Spleen (tissue), 11 donors: ENCODE measurements around the gene WDR35. TPM values are rescaled to one million over a fixed set of nuclear protein-coding genes. Genes with fewer than 3 reads are reported as not detected.

ENCODE experiments used
- DNase-seq: peaks from one replicate; pipeline ENCODE4 v3.0.0-alpha.2; 2020
- H3K27ac ChIP-seq, 8 donors: fragments of 200-600 bp; sonication (generic) in 7 of 8; 1 replicate in 4 of 8; 2 replicates in 4 of 8; pipeline versions ENCODE4 v1.5.0 to v1.8.0; 2016 to 2021; ENCODE audit warnings: inconsistent platforms in 4 of 8, mild to moderate bottlenecking in 4 of 8, moderate library complexity in 1 of 8
- H3K27me3 ChIP-seq, 7 donors: fragments of 200-600 bp; sonication (generic) in 6 of 7; replicated peaks in 1 of 7; 1 replicate in 4 of 7; 2 replicates in 3 of 7; pipeline versions ENCODE4 v1.5.0 to v1.8.0; 2016 to 2021; ENCODE audit warnings: inconsistent platforms in 3 of 7, mild to moderate bottlenecking in 1 of 7
- H3K36me3 ChIP-seq, 6 donors: fragments of 200-600 bp; sonication (generic) in 5 of 6; 1 replicate in 4 of 6; 2 replicates in 2 of 6; pipeline versions ENCODE4 v1.5.0 to v1.8.0; 2016 to 2021; ENCODE audit warnings: inconsistent platforms in 2 of 6
- H3K4me1 ChIP-seq, 6 donors: fragments of 200-600 bp; sonication (generic) in 5 of 6; 1 replicate in 3 of 6; 2 replicates in 3 of 6; pipeline versions ENCODE4 v1.5.0 to v1.8.0; 2016 to 2021; ENCODE audit warnings: inconsistent platforms in 3 of 6
- H3K4me3 ChIP-seq, 8 donors: fragments of 200-600 bp; sonication (generic) in 7 of 8; 1 replicate in 4 of 8; 2 replicates in 4 of 8; pipeline versions ENCODE4 v1.5.0 to v1.8.0; 2016 to 2021; ENCODE audit warnings: inconsistent platforms in 4 of 8, mild to moderate bottlenecking in 4 of 8, moderate library complexity in 2 of 8
- H3K9me3 ChIP-seq, 8 donors: fragments of 200-600 bp; sonication (generic) in 7 of 8; 1 replicate in 4 of 8; 2 replicates in 4 of 8; pipeline versions ENCODE4 v1.5.0 to v1.8.0; 2016 to 2021; ENCODE audit warnings: inconsistent platforms in 4 of 8
- POLR2A ChIP-seq, 3 donors: fragments of 450-650 bp; IDR thresholded peaks; one replicate each; pipeline ENCODE4 v1.5.1; 2017; ENCODE audit warnings: antibody characterized with exemption in 3 of 3, mild to moderate bottlenecking in 1 of 3
- POLR2AphosphoS5 ChIP-seq, 3 donors: sonication (generic); formaldehyde crosslinking; IDR thresholded peaks; one replicate each; pipeline ENCODE4 v1.5.1; 2017; ENCODE audit warnings: antibody characterized with exemption in 3 of 3
- whole genome bisulfite sequencing, 5 donors: extraction: QIAGEN DNeasy Blood & Tissue Kit in 3 of 5; methylation state at CpG; one replicate each; pipeline versions ENCODE4 v1.1.5 to v1.1.7; 2013 to 2018; 5-methylcytosine and 5-hydroxymethylcytosine counted together
- intact Hi-C: fragments of 100-400 bp; cut with DNase I; formaldehyde crosslinking; loops from one replicate; pipeline ENCODE4 v1.15.0; 2023; ENCODE audit warnings: low total_unique reads
- polyA plus RNA-seq, 3 donors: library from polyadenylated mRNA; stranded (reverse); fragments of 200-250 nt; gene quantifications; one replicate each; pipeline ENCODE4 v1.2.1, GENCODE V29; 2013
- total RNA-seq, 7 donors: library from RNA; depleted of rRNA in 3 of 7; stranded (reverse); fragments of >200 nt in 3 of 7; fragmentation: NEBNext Ultra II Directional in 4 of 7; extraction: Animal tissue kit (Norgen Biotek cat#: 25700) in 4 of 7; gene quantifications; one replicate each; pipeline versions ENCODE4 v1.1.0 to v1.2.1, GENCODE V29; 2016 to 2021
- TF ChIP-seq, protein P1 (sequence below), 11 experiments: fragments of 200-600 bp in 7 of 11; fragments of 450-650 bp in 4 of 11; sonication (generic) in 4 of 11; IDR thresholded peaks in 8 of 11; conservative IDR thresholded peaks in 3 of 11; 1 replicate in 7 of 11; 2 replicates in 4 of 11; pipeline versions ENCODE4 v1.4.0 to v1.8.0; 2016 to 2021; ENCODE audit warnings: antibody characterized with exemption in 11 of 11, inconsistent platforms in 4 of 11, mild to moderate bottlenecking in 1 of 11
- donor health status: healthy with polysubstance abuse.
- donor health status: DM: no; HTN: no; CAD: no; lungs with moderate emphysema.
- donor health status: DM: no; HTN: no; CAD: no.
- donor health status: Bipolar disorder and iron deficiency.
- donor health status: healthy.
- donor health status: DM: no; HTN: no; CAD: no.
- donor health status: DM: yes; HTN: yes; CAD: no.

WDR35 gene
- total and polyA plus RNA-seq, 10 donors: 1.7 to 5.3 (median 3.8) TPM

DNA sequence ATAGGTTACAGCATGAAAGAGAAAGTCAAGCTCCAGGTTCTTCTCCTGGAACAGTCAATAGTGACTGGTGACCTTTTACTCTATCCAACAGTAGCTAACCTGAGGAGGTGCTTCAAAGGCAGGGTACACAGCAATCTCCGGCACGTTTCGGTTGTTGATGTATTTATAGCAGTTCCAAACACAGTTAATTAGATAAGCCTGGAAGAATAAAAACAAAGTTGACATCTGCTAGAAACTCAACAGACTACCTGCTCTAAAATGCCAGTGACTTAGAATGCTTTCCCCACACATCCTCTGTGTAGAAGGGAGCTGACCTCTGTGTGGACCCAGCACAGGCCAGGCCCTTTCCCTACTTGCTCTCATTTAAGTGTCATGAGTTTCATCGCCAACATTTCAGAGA is 44.3 kb upstream of the WDR35 start:
- peak overlapping the region in 1 of 8 donors; percentile 0 for H3K27ac ChIP-seq
- WGBS, 5 donors: 86 to 97% (median 92%) methylated on average over 4 of the region's 4 CpGs
- intact Hi-C loops: no loop called here
- peaks cover 0 to 100% (median 89%) of the 10 kb centered on the region in 6 donors for H3K36me3 ChIP-seq
- no peak for DNase-seq
- TF ChIP-seq, protein P1, sequence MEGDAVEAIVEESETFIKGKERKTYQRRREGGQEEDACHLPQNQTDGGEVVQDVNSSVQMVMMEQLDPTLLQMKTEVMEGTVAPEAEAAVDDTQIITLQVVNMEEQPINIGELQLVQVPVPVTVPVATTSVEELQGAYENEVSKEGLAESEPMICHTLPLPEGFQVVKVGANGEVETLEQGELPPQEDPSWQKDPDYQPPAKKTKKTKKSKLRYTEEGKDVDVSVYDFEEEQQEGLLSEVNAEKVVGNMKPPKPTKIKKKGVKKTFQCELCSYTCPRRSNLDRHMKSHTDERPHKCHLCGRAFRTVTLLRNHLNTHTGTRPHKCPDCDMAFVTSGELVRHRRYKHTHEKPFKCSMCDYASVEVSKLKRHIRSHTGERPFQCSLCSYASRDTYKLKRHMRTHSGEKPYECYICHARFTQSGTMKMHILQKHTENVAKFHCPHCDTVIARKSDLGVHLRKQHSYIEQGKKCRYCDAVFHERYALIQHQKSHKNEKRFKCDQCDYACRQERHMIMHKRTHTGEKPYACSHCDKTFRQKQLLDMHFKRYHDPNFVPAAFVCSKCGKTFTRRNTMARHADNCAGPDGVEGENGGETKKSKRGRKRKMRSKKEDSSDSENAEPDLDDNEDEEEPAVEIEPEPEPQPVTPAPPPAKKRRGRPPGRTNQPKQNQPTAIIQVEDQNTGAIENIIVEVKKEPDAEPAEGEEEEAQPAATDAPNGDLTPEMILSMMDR (IDR thresholded peaks at IDR 0.05 in 8 of 11, conservative IDR thresholded peaks at IDR 0.05 in 3 of 11): no peak
- no peak for TF ChIP-seq POLR2AphosphoS5 (IDR thresholded peaks at IDR 0.05)
- no peak for TF ChIP-seq POLR2A (IDR thresholded peaks at IDR 0.05)
- peaks cover 0 to 10% (median 0%) of the 10 kb centered on the region in 8 donors for H3K9me3 ChIP-seq
- peaks cover 0 to 42% (median 12%) of the 10 kb centered on the region in 6 donors for H3K4me1 ChIP-seq
- H3K27me3 ChIP-seq: no peaks in the 10 kb centered on the region
- no peak overlapping the region for H3K4me3 ChIP-seq

DNA sequence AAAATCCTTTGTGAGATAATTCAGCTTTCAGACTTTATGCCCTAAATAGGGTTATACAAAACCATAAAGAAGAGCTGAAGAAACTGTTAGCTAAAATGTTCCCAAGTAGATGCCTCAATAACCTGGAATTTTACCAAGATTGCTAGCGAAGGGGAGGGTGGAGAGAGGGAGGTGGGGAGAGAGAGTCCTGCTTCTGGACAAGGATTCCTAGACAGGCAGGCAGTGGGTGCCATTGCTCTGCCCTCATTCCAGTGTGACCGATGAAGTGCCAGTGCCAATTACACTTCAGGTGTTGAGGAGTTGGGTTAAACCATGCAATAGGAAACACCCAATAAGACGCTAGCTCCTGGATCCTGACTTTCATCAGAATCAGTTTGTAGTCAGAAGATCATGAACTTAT is 43.4 kb upstream of the WDR35 start:
- H3K27me3 ChIP-seq: no peaks in the 10 kb centered on the region
- TF ChIP-seq POLR2A (IDR thresholded peaks at IDR 0.05): no peak
- TF ChIP-seq, protein P1 (IDR thresholded peaks at IDR 0.05 in 8 of 11, conservative IDR thresholded peaks at IDR 0.05 in 3 of 11): no peak
- no peak for TF ChIP-seq POLR2AphosphoS5 (IDR thresholded peaks at IDR 0.05)
- 85 to 96% (median 91%) methylated on average over 3 of the region's 3 CpGs for WGBS, 5 donors
- intact Hi-C loops: no loop called here
- peaks cover 0 to 11% (median 3%) of the 10 kb centered on the region in 8 donors for H3K9me3 ChIP-seq
- H3K4me1 ChIP-seq: peaks cover 0 to 35% (median 11%) of the 10 kb centered on the region in 6 donors
- no peak overlapping the region for H3K4me3 ChIP-seq
- H3K27ac ChIP-seq: no peak overlapping the region
- DNase-seq: no peak
- peaks cover 0 to 100% (median 90%) of the 10 kb centered on the region in 6 donors for H3K36me3 ChIP-seq

DNA sequence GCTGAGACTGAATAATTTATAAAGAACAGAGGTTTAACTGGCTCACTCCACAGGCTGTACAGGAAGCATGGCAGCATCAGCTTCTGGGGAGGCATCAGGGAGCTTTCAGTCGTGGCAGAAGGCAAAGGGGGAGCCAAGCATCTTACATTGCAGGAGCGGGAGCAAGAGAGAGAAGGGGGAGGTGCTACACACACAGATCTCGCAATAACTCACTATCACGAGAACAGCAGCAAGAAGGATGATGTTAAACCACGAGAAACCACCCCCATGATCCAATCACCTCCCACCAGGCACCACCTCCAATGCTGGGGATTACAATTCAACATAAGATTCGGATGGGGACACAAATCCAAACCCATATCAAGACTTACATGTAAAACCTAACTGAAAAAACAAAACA is 40.3 kb upstream of the WDR35 start:
- Histone ChIP-seq H3K4me3 (no peak overlapping the region), H3K27ac (no peak overlapping the region), H3K4me1 (peaks cover 0 to 7% (median 0%) of the 10 kb centered on the region in 6 donors), H3K36me3 (peaks cover 0 to 85% (median 69%) of the 10 kb centered on the region in 6 donors), H3K9me3 (peaks cover 0 to 19% (median 6%) of the 10 kb centered on the region in 8 donors), H3K27me3 (no peaks in the 10 kb centered on the region)
- no peak for DNase-seq
- TF ChIP-seq, protein P1 (IDR thresholded peaks at IDR 0.05 in 8 of 11, conservative IDR thresholded peaks at IDR 0.05 in 3 of 11): no peak
- TF ChIP-seq POLR2AphosphoS5 (IDR thresholded peaks at IDR 0.05) (no peak), POLR2A (IDR thresholded peaks at IDR 0.05) (no peak)
- 82 to 95% (median 94%) methylated on average over 6 of the region's 6 CpGs for WGBS, 5 donors
- intact Hi-C loops: no loop called here

DNA sequence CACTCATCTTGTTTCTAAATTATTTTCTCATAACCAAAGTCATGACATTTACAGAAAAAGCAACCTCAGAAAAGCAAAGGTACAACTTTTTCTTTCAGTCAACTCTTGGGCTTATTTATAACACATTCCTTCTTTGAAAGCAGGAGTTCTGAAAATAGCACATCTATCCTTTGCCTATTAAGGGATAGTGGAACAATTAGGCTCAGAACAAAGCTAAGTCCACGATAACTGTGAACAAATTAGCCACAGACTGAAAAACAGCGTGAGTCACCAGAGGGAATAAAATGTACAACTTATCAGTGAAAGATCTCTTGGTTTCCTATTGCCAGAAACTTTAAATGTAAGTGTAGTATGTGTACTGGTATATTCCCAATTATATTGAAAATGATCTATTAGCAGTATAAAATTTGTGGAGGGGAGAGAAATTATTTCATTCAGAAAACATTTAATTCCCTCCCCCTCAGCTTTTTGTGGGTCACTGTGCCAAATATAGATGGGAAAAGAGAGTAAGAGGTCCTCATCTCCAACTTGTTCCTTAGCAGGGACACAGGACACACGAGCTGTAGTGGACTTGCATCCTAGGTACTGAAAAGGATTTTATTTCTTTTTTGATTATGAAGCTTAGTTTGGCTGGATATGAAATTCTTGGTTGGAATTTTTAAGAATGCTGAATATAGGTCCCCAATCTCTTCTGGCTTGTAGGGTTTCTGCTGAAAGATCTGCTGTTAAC is 38.0 kb upstream of the WDR35 start:
- H3K36me3 ChIP-seq: peaks cover 0 to 62% (median 47%) of the 10 kb centered on the region in 6 donors
- H3K27ac ChIP-seq: no peak overlapping the region

More for the DNA sequence above, 38.0 kb upstream of the WDR35 start:
- Histone ChIP-seq H3K27me3 (no peaks in the 10 kb centered on the region), H3K9me3 (peaks cover 0 to 19% (median 6%) of the 10 kb centered on the region in 8 donors), H3K4me1 (no peaks in the 10 kb centered on the region), H3K4me3 (no peak overlapping the region)
- 90 to 98% (median 93%) methylated on average over 3 of the region's 3 CpGs for WGBS, 5 donors
- DNase-seq: no peak
- intact Hi-C loops: no loop called here
- TF ChIP-seq POLR2A (IDR thresholded peaks at IDR 0.05) (no peak), POLR2AphosphoS5 (IDR thresholded peaks at IDR 0.05) (no peak)
- TF ChIP-seq, protein P1 (IDR thresholded peaks at IDR 0.05 in 8 of 11, conservative IDR thresholded peaks at IDR 0.05 in 3 of 11): no peak
